ENCODE measurements around the gene TBC1D22A.

- TF ChIP-seq ZFP30 (CRISPR knock-in tag; IDR thresholded peaks at IDR 0.05) (no peak), CSDC2 (CRISPR knock-in tag; IDR thresholded peaks at IDR 0.05) (no peak)
Observed at GRCh38 chr22:46971764-46972125, 209.3 kb downstream of the TBC1D22A start.
